Measurements from ENCODE around the gene PSEN1.

PSEN1 gene

GRCh38 chr14:73252491-73253322 lies 116.4 kb downstream of the PSEN1 start:
- H3K36me3 ChIP-seq (ENCODE audit: control insufficient read depth in 1 of 2, insufficient read depth in 2 of 2, low read length in 2 of 2), result no peaks in the 10 kb centered on the region
- no peaks in the 10 kb centered on the region for H3K79me2 ChIP-seq (ENCODE audit: control insufficient read depth, insufficient read depth, low read length, poor library complexity)

GRCh38 chr14:73253323-73253610 lies 117.0 kb downstream of the PSEN1 start:
- no peak overlapping the region for H2AFZ ChIP-seq (ENCODE audit: insufficient read depth, low read length, poor library complexity)
- no peak overlapping the region for H4K12ac ChIP-seq (ENCODE audit: low read depth, low read length)
- no peak overlapping the region for H3K23ac ChIP-seq (ENCODE audit: low read length)
- no peaks in the 10 kb centered on the region for H3K36me3 ChIP-seq (ENCODE audit: control insufficient read depth in 1 of 2, insufficient read depth in 2 of 2, low read length in 2 of 2)
- H4K8ac ChIP-seq (ENCODE audit: low read depth, low read length), result no peak overlapping the region
- H3K4ac ChIP-seq (ENCODE audit: low read depth, low read length), result no peak overlapping the region
- no CpG with 5 or more reads among the region's 10 CpGs for WGBS (ENCODE audit: extremely low coverage, insufficient coverage, insufficient read length)
- H2BK5ac ChIP-seq (ENCODE audit: low read depth, low read length, poor library complexity), result no peak overlapping the region
- no peaks in the 10 kb centered on the region for H3K79me1 ChIP-seq (ENCODE audit: low read length)
- H3K27me3 ChIP-seq (ENCODE audit: insufficient read depth, low read length), result no peaks in the 10 kb centered on the region
- no peak overlapping the region for H3K9ac ChIP-seq (ENCODE audit: low read length)
- H3K4me2 ChIP-seq (ENCODE audit: low read length), result no peak overlapping the region
- DNase-seq, result no peak
- H3K4me3 ChIP-seq (ENCODE audit: low read depth, low read length), result no peak overlapping the region
- H2BK120ac ChIP-seq (ENCODE audit: insufficient read depth, low read length, poor library complexity), result no peak overlapping the region
- H3K27ac ChIP-seq (ENCODE audit: low read depth, low read length), result no peak overlapping the region
- H2BK12ac ChIP-seq (ENCODE audit: low read length), result no peak overlapping the region
- H3K79me2 ChIP-seq (ENCODE audit: control insufficient read depth, insufficient read depth, low read length, poor library complexity), result no peaks in the 10 kb centered on the region
- H4K91ac ChIP-seq (ENCODE audit: low read depth, low read length), result no peak overlapping the region
- H3K4me1 ChIP-seq (ENCODE audit: control insufficient read depth in 1 of 2, insufficient read depth in 2 of 2, low read length in 2 of 2), result no peaks in the 10 kb centered on the region
- H3K14ac ChIP-seq (ENCODE audit: low read length), result no peak overlapping the region
- no peaks in the 10 kb centered on the region for H3K9me3 ChIP-seq (ENCODE audit: insufficient read depth, low read depth, low read length)
- H3K18ac ChIP-seq (ENCODE audit: low read length), result no peak overlapping the region
- no peak overlapping the region for H2AK5ac ChIP-seq (ENCODE audit: low read length)

More at GRCh38 chr14:73252491-73253322, 116.4 kb downstream of the PSEN1 start:
- no peak overlapping the region for H3K23ac ChIP-seq (ENCODE audit: low read length)
- H2AFZ ChIP-seq (ENCODE audit: insufficient read depth, low read length, poor library complexity), result no peak overlapping the region
- no peak overlapping the region for H3K4me2 ChIP-seq (ENCODE audit: low read length)
- no peak overlapping the region for H3K27ac ChIP-seq (ENCODE audit: low read depth, low read length)
- no peaks in the 10 kb centered on the region for H3K4me1 ChIP-seq (ENCODE audit: control insufficient read depth in 1 of 2, insufficient read depth in 2 of 2, low read length in 2 of 2)
- H4K12ac ChIP-seq (ENCODE audit: low read depth, low read length), result no peak overlapping the region
- no peak overlapping the region for H4K91ac ChIP-seq (ENCODE audit: low read depth, low read length)
- no peak overlapping the region for H4K8ac ChIP-seq (ENCODE audit: low read depth, low read length)
- no peak overlapping the region for H2BK12ac ChIP-seq (ENCODE audit: low read length)
- H3K4ac ChIP-seq (ENCODE audit: low read depth, low read length), result no peak overlapping the region
- no peaks in the 10 kb centered on the region for H3K9me3 ChIP-seq (ENCODE audit: insufficient read depth, low read depth, low read length)
- H2BK120ac ChIP-seq (ENCODE audit: insufficient read depth, low read length, poor library complexity), result no peak overlapping the region
- H2BK5ac ChIP-seq (ENCODE audit: low read depth, low read length, poor library complexity), result no peak overlapping the region
- no peaks in the 10 kb centered on the region for H3K79me1 ChIP-seq (ENCODE audit: low read length)
- no CpG with 5 or more reads among the region's 29 CpGs for WGBS (ENCODE audit: extremely low coverage, insufficient coverage, insufficient read length)
- H3K9ac ChIP-seq (ENCODE audit: low read length), result no peak overlapping the region
- DNase-seq, result no peak
- H3K14ac ChIP-seq (ENCODE audit: low read length), result no peak overlapping the region
- H3K18ac ChIP-seq (ENCODE audit: low read length), result no peak overlapping the region
- H3K27me3 ChIP-seq (ENCODE audit: insufficient read depth, low read length), result no peaks in the 10 kb centered on the region
- H3K4me3 ChIP-seq (ENCODE audit: low read depth, low read length), result no peak overlapping the region
- H2AK5ac ChIP-seq (ENCODE audit: low read length), result no peak overlapping the region

- Histone ChIP-seq H3K36me3 (ENCODE audit: control insufficient read depth in 1 of 2, insufficient read depth in 2 of 2, low read length in 2 of 2) (no peaks in the 10 kb centered on the region), H4K8ac (ENCODE audit: low read depth, low read length) (no peak overlapping the region), H3K79me1 (ENCODE audit: low read length) (no peaks in the 10 kb centered on the region), H3K14ac (ENCODE audit: low read length) (no peak overlapping the region), H2BK5ac (ENCODE audit: low read depth, low read length, poor library complexity) (no peak overlapping the region), H3K4me3 (ENCODE audit: low read depth, low read length) (no peak overlapping the region), H2BK120ac (ENCODE audit: insufficient read depth, low read length, poor library complexity) (no peak overlapping the region), H4K12ac (ENCODE audit: low read depth, low read length) (no peak overlapping the region), H3K27ac (ENCODE audit: low read depth, low read length) (no peak overlapping the region), H3K27me3 (ENCODE audit: insufficient read depth, low read length) (no peaks in the 10 kb centered on the region), H2AFZ (ENCODE audit: insufficient read depth, low read length, poor library complexity) (no peak overlapping the region), H3K79me2 (ENCODE audit: control insufficient read depth, insufficient read depth, low read length, poor library complexity) (no peaks in the 10 kb centered on the region), H3K23ac (ENCODE audit: low read length) (no peak overlapping the region), H2BK12ac (ENCODE audit: low read length) (no peak overlapping the region), H3K18ac (ENCODE audit: low read length) (no peak overlapping the region), H3K9ac (ENCODE audit: low read length) (no peak overlapping the region), H4K91ac (ENCODE audit: low read depth, low read length) (no peak overlapping the region), H3K4me1 (ENCODE audit: control insufficient read depth in 1 of 2, insufficient read depth in 2 of 2, low read length in 2 of 2) (no peaks in the 10 kb centered on the region), H3K4ac (ENCODE audit: low read depth, low read length) (no peak overlapping the region), H2AK5ac (ENCODE audit: low read length) (no peak overlapping the region), H3K4me2 (ENCODE audit: low read length) (no peak overlapping the region), H3K9me3 (ENCODE audit: insufficient read depth, low read depth, low read length) (no peaks in the 10 kb centered on the region)
- no CpG with 5 or more reads among the region's 12 CpGs for WGBS (ENCODE audit: extremely low coverage, insufficient coverage, insufficient read length)
- no peak for DNase-seq
These were observed 117.4 kb downstream of the PSEN1 start for GRCh38 chr14:73253721-73254120.

- Histone ChIP-seq H3K4ac (ENCODE audit: low read depth, low read length) (no peak overlapping the region), H3K9ac (ENCODE audit: low read length) (no peak overlapping the region), H4K91ac (ENCODE audit: low read depth, low read length) (no peak overlapping the region), H3K23ac (ENCODE audit: low read length) (no peak overlapping the region), H3K9me3 (ENCODE audit: insufficient read depth, low read depth, low read length) (no peaks in the 10 kb centered on the region), H3K14ac (ENCODE audit: low read length) (no peak overlapping the region), H3K27me3 (ENCODE audit: insufficient read depth, low read length) (no peaks in the 10 kb centered on the region), H3K18ac (ENCODE audit: low read length) (no peak overlapping the region), H3K79me2 (ENCODE audit: control insufficient read depth, insufficient read depth, low read length, poor library complexity) (no peaks in the 10 kb centered on the region), H3K36me3 (ENCODE audit: control insufficient read depth in 1 of 2, insufficient read depth in 2 of 2, low read length in 2 of 2) (no peaks in the 10 kb centered on the region), H3K79me1 (ENCODE audit: low read length) (no peaks in the 10 kb centered on the region), H2AFZ (ENCODE audit: insufficient read depth, low read length, poor library complexity) (no peak overlapping the region), H4K8ac (ENCODE audit: low read depth, low read length) (no peak overlapping the region), H4K12ac (ENCODE audit: low read depth, low read length) (no peak overlapping the region), H2BK12ac (ENCODE audit: low read length) (no peak overlapping the region), H3K4me3 (ENCODE audit: low read depth, low read length) (no peak overlapping the region), H3K4me1 (ENCODE audit: control insufficient read depth in 1 of 2, insufficient read depth in 2 of 2, low read length in 2 of 2) (no peaks in the 10 kb centered on the region), H3K27ac (ENCODE audit: low read depth, low read length) (no peak overlapping the region), H2BK5ac (ENCODE audit: low read depth, low read length, poor library complexity) (no peak overlapping the region), H3K4me2 (ENCODE audit: low read length) (no peak overlapping the region), H2AK5ac (ENCODE audit: low read length) (no peak overlapping the region), H2BK120ac (ENCODE audit: insufficient read depth, low read length, poor library complexity) (no peak overlapping the region)
- peak in 1 of 2 donors; percentile 23 for DNase-seq
- WGBS (ENCODE audit: extremely low coverage, insufficient coverage, insufficient read length), result no CpG with 5 or more reads among the region's 28 CpGs
These were observed 118.1 kb downstream of the PSEN1 start for GRCh38 chr14:73254247-73255004.

Data from trophoblast cell (in vitro differentiated cells and primary cell).